ENCODE measurements around the gene RPGR. TPM values are rescaled to one million over a fixed set of nuclear protein-coding genes. Genes with fewer than 3 reads are reported as not detected.

Gene RPGR
- total RNA-seq, 2 donors from 2014 or later, result 11.4 to 12.3 TPM

- ATAC-seq, result no peak
- peaks cover 0 to 4% of the 10 kb centered on the region in 2 donors for H3K27me3 Mint-ChIP-seq
- H3K27ac Mint-ChIP-seq, result no peak overlapping the region
- H3K36me3 Mint-ChIP-seq, result no peaks in the 10 kb centered on the region
- no peak for DNase-seq (ENCODE audit: low spot score)
- no peak overlapping the region for H3K4me3 Mint-ChIP-seq
- H3K4me1 Mint-ChIP-seq (ENCODE audit: low read depth in 2 of 2), result no peaks in the 10 kb centered on the region
- no peaks in the 10 kb centered on the region for H3K9me3 Mint-ChIP-seq
These were observed 64.3 kb downstream of the RPGR start for GRCh38 chrX:38262715-38263620.

GRCh38 chrX:38260231-38260630 is 67.1 kb downstream of the RPGR start:
- H3K27me3 Mint-ChIP-seq, result peaks cover 0 to 11% of the 10 kb centered on the region in 2 donors
- H3K4me1 Mint-ChIP-seq (ENCODE audit: low read depth in 2 of 2), result no peaks in the 10 kb centered on the region
- ATAC-seq, result no peak
- H3K36me3 Mint-ChIP-seq, result no peaks in the 10 kb centered on the region
- DNase-seq (ENCODE audit: low spot score), result no peak
- H3K9me3 Mint-ChIP-seq, result no peaks in the 10 kb centered on the region
- no peak overlapping the region for H3K4me3 Mint-ChIP-seq
- H3K27ac Mint-ChIP-seq, result no peak overlapping the region

GRCh38 chrX:38256019-38256418 is 71.3 kb downstream of the RPGR start:
- ATAC-seq, result no peak

GRCh38 chrX:38249965-38250364 is 77.3 kb downstream of the RPGR start:
- H3K9me3 Mint-ChIP-seq, result no peaks in the 10 kb centered on the region
- no peak overlapping the region for H3K4me3 Mint-ChIP-seq
- no peaks in the 10 kb centered on the region for H3K4me1 Mint-ChIP-seq (ENCODE audit: low read depth in 2 of 2)
- H3K27ac Mint-ChIP-seq, result no peak overlapping the region
- H3K27me3 Mint-ChIP-seq, result peaks cover 10 to 24% of the 10 kb centered on the region in 2 donors
- no peak for ATAC-seq
- DNase-seq (ENCODE audit: low spot score), result no peak
- H3K36me3 Mint-ChIP-seq, result no peaks in the 10 kb centered on the region

More at GRCh38 chrX:38256019-38256418, 71.3 kb downstream of the RPGR start:
- H3K4me1 Mint-ChIP-seq (ENCODE audit: low read depth in 2 of 2), result no peaks in the 10 kb centered on the region
- no peak overlapping the region for H3K27ac Mint-ChIP-seq
- peaks cover 10 to 24% of the 10 kb centered on the region in 2 donors for H3K27me3 Mint-ChIP-seq
- no peak for DNase-seq (ENCODE audit: low spot score)
- H3K4me3 Mint-ChIP-seq, result no peak overlapping the region
- H3K9me3 Mint-ChIP-seq, result no peaks in the 10 kb centered on the region
- H3K36me3 Mint-ChIP-seq, result no peaks in the 10 kb centered on the region

GRCh38 chrX:38247051-38247450 is 80.3 kb downstream of the RPGR start:
- no peak overlapping the region for H3K27ac Mint-ChIP-seq
- H3K36me3 Mint-ChIP-seq, result no peaks in the 10 kb centered on the region
- H3K4me3 Mint-ChIP-seq, result no peak overlapping the region
- DNase-seq (ENCODE audit: low spot score) (no peak), ATAC-seq (no peak)
- peaks cover 5 to 21% of the 10 kb centered on the region in 2 donors for H3K27me3 Mint-ChIP-seq
- no peaks in the 10 kb centered on the region for H3K9me3 Mint-ChIP-seq
- H3K4me1 Mint-ChIP-seq (ENCODE audit: low read depth in 2 of 2), result no peaks in the 10 kb centered on the region

GRCh38 chrX:38240541-38240940 is 86.8 kb downstream of the RPGR start:
- no peaks in the 10 kb centered on the region for H3K36me3 Mint-ChIP-seq
- no peaks in the 10 kb centered on the region for H3K4me1 Mint-ChIP-seq (ENCODE audit: low read depth in 2 of 2)
- no peak for DNase-seq (ENCODE audit: low spot score)
- peaks cover 3% of the 10 kb centered on the region for H3K9me3 Mint-ChIP-seq
- H3K27ac Mint-ChIP-seq, result no peak overlapping the region
- peaks cover 21 to 24% of the 10 kb centered on the region in 2 donors for H3K27me3 Mint-ChIP-seq
- H3K4me3 Mint-ChIP-seq, result no peak overlapping the region
- ATAC-seq, result no peak

- peaks cover 25 to 29% of the 10 kb centered on the region in 2 donors for H3K27me3 Mint-ChIP-seq
- H3K4me1 Mint-ChIP-seq (ENCODE audit: low read depth in 2 of 2), result no peaks in the 10 kb centered on the region
- H3K36me3 Mint-ChIP-seq, result no peaks in the 10 kb centered on the region
- DNase-seq (ENCODE audit: low spot score) (no peak), ATAC-seq (no peak)
- H3K27ac Mint-ChIP-seq, result no peak overlapping the region
- no peak overlapping the region for H3K4me3 Mint-ChIP-seq
- peaks cover 3% of the 10 kb centered on the region for H3K9me3 Mint-ChIP-seq
These were observed 90.3 kb downstream of the RPGR start for GRCh38 chrX:38236901-38237615.

GRCh38 chrX:38233891-38234667 is 93.2 kb downstream of the RPGR start:
- no peaks in the 10 kb centered on the region for H3K36me3 Mint-ChIP-seq
- DNase-seq (ENCODE audit: low spot score), result no peak
- peaks cover 20 to 24% of the 10 kb centered on the region in 2 donors for H3K27me3 Mint-ChIP-seq
- no peak for ATAC-seq
- no peak overlapping the region for H3K4me3 Mint-ChIP-seq
- peaks cover 3% of the 10 kb centered on the region for H3K9me3 Mint-ChIP-seq
- H3K4me1 Mint-ChIP-seq (ENCODE audit: low read depth in 2 of 2), result no peaks in the 10 kb centered on the region
- no peak overlapping the region for H3K27ac Mint-ChIP-seq

- Mint-ChIP-seq H3K36me3 (no peaks in the 10 kb centered on the region), H3K4me1 (ENCODE audit: low read depth in 2 of 2) (no peaks in the 10 kb centered on the region), H3K4me3 (no peak overlapping the region), H3K27me3 (peaks cover 17 to 19% of the 10 kb centered on the region in 2 donors), H3K27ac (no peak overlapping the region), H3K9me3 (peaks cover 3% of the 10 kb centered on the region)
- ATAC-seq (no peak), DNase-seq (ENCODE audit: low spot score) (no peak)
These were observed 95.1 kb downstream of the RPGR start for GRCh38 chrX:38232079-38232686.

- Mint-ChIP-seq H3K4me3 (no peak overlapping the region), H3K4me1 (ENCODE audit: low read depth in 2 of 2) (no peaks in the 10 kb centered on the region), H3K9me3 (no peaks in the 10 kb centered on the region), H3K27ac (no peak overlapping the region), H3K27me3 (peaks cover 13 to 33% of the 10 kb centered on the region in 2 donors), H3K36me3 (no peaks in the 10 kb centered on the region)
- ATAC-seq (no peak), DNase-seq (ENCODE audit: low spot score) (no peak)
These were observed 102.2 kb downstream of the RPGR start for GRCh38 chrX:38225093-38225492.

- Mint-ChIP-seq H3K4me3 (no peak overlapping the region), H3K27ac (no peak overlapping the region), H3K4me1 (ENCODE audit: low read depth in 2 of 2) (no peaks in the 10 kb centered on the region), H3K9me3 (no peaks in the 10 kb centered on the region), H3K36me3 (no peaks in the 10 kb centered on the region), H3K27me3 (peaks cover 13 to 33% of the 10 kb centered on the region in 2 donors)
- ATAC-seq (no peak), DNase-seq (ENCODE audit: low spot score) (no peak)
These were observed 103.1 kb downstream of the RPGR start for GRCh38 chrX:38224160-38224559.

- no peak overlapping the region for H3K27ac Mint-ChIP-seq
- H3K4me3 Mint-ChIP-seq, result no peak overlapping the region
- DNase-seq (ENCODE audit: low spot score) (no peak), ATAC-seq (no peak)
- H3K4me1 Mint-ChIP-seq (ENCODE audit: low read depth in 2 of 2), result no peaks in the 10 kb centered on the region
- no peaks in the 10 kb centered on the region for H3K9me3 Mint-ChIP-seq
- H3K36me3 Mint-ChIP-seq, result no peaks in the 10 kb centered on the region
- H3K27me3 Mint-ChIP-seq, result peaks cover 19 to 37% of the 10 kb centered on the region in 2 donors
These were observed 105.8 kb downstream of the RPGR start for GRCh38 chrX:38221391-38221929.

Data from natural killer cell treated with Interleukin-12 subunit alpha and Interleukin-12 subunit beta and Interleukin-15 and Interleukin-18, amount 100 ng/mL, for 72 hours (primary cell).